Caco-2 (cell line): ENCODE data around the gene BCL2L11. TPM values are rescaled to one million over a fixed set of nuclear protein-coding genes. Genes with fewer than 3 reads are reported as not detected.

Experiments
- BruUV-seq: library from RNA; stranded (reverse); fragments of 400-500 nt; replicated peaks from 2 replicates; lab custom pipeline; 2021; lab: Mats Ljungman, UMichigan
- CTCF ChIA-PET: fragments of 300-600 bp; sonication (Branson Sonifier 250); formaldehyde crosslinking; loops from one replicate; lab custom pipeline; 2022; ENCODE audit warnings: antibody characterized with exemption; lab: Charles Lee
- POLR2A ChIA-PET: fragments of 300-600 bp; sonication (Branson Sonifier 250); formaldehyde crosslinking; loops from one replicate; lab custom pipeline; 2022; ENCODE audit warnings: antibody characterized with exemption; lab: Charles Lee
- DNase-seq, 2 experiments: peaks; one replicate each; pipeline versions ENCODE4 v3.0.0 to v3.0.0-alpha.2; 2020 to 2022
- H3K27me3 ChIP-seq: replicated peaks from 2 replicates; pipeline ENCODE4 v1.6.0; 2011; ENCODE audit warnings: low read length; ENCODE audit not compliant: control insufficient read depth, insufficient read depth
- H3K36me3 ChIP-seq: 2 replicates; pipeline ENCODE4 v1.5.1; 2011; ENCODE audit warnings: low read length; ENCODE audit not compliant: control insufficient read depth, insufficient read depth
- H3K4me1 ChIP-seq: fragments of 250-450 bp; sonication (Bioruptor Pico); 2 replicates; pipeline ENCODE4 v1.5.1; 2020; ENCODE audit warnings: mild to moderate bottlenecking
- H3K4me3 ChIP-seq: 2 replicates; pipeline ENCODE4 v1.5.1; 2011; ENCODE audit warnings: low read depth, mild to moderate bottlenecking, control low read depth, low read length
- H3K9me3 ChIP-seq: fragments of 250-450 bp; sonication (Bioruptor Pico); 2 replicates; pipeline ENCODE4 v1.5.1; 2020; ENCODE audit warnings: mild to moderate bottlenecking, moderate library complexity
- H3K27ac Mint-ChIP-seq: one replicate; pipeline ENCODE4 v1.8.0; 2022; ENCODE audit warnings: mixed read lengths; ENCODE audit not compliant: unreplicated experiment
- H3K27me3 Mint-ChIP-seq: one replicate; pipeline ENCODE4 v1.8.0; 2022; ENCODE audit warnings: mixed read lengths; ENCODE audit not compliant: insufficient read depth, unreplicated experiment
- H3K36me3 Mint-ChIP-seq: one replicate; pipeline ENCODE4 v1.8.0; 2022; ENCODE audit warnings: mild to moderate bottlenecking, mixed read lengths; ENCODE audit not compliant: insufficient read depth, unreplicated experiment
- H3K4me1 Mint-ChIP-seq: one replicate; pipeline ENCODE4 v1.8.0; 2022; ENCODE audit warnings: low read depth, mixed read lengths; ENCODE audit not compliant: unreplicated experiment
- H3K4me3 Mint-ChIP-seq: one replicate; pipeline ENCODE4 v1.8.0; 2022; ENCODE audit warnings: mild to moderate bottlenecking, moderate library complexity, mixed read lengths; ENCODE audit not compliant: unreplicated experiment
- H3K9me3 Mint-ChIP-seq: one replicate; pipeline ENCODE4 v1.8.0; 2022; ENCODE audit warnings: mixed read lengths; ENCODE audit not compliant: unreplicated experiment
- intact Hi-C: fragments of 100-400 bp; cut with micrococcal nuclease; formaldehyde crosslinking; loops from one replicate; pipeline ENCODE4 v1.10.0; 2022; ENCODE audit not compliant: unreplicated experiment
- total RNA-seq: library from RNA; stranded (reverse); gene quantifications from 2 replicates; pipeline ENCODE4 v1.2.3, GENCODE V29; 2022
- TF ChIP-seq, protein P1 (sequence below), 2 experiments: fragments of 200-600 bp in 1 of 2; IDR thresholded peaks; 1 replicate in 1 of 2; 2 replicates in 1 of 2; pipeline versions ENCODE4 v1.5.1 to v1.8.0; 2011 to 2022; ENCODE audit warnings: antibody characterized with exemption in 1 of 2, control low read depth in 1 of 2, inconsistent platforms in 1 of 2, low read depth in 1 of 2, low read length in 1 of 2, mild to moderate bottlenecking in 1 of 2, moderate library complexity in 1 of 2; ENCODE audit not compliant: insufficient read depth in 1 of 2, severe bottlenecking in 1 of 2, unreplicated experiment in 1 of 2

The BCL2L11 gene
- total RNA-seq, 1 experiment from 2014 or later: 28.9 TPM

DNA sequence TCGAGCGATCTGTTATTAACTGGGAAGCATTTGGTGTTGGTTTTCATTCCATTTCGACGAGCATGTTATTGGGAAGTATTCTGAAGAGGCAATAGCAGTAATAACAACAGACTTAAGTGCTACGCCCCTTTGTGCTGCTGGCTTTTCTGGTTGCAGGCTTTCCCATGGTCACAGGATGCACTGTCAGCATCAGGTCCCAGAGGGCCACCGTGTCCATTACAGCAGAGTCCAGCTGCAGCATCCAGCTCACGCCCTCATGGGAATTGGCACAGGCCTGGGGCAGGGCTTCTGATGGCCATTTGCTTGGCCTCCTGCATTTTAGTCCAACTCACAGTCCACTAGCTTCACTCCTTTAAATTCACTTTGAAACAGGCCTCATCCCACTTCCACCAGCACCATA, 44.4 kb downstream of the BCL2L11 start:
- DNase-seq: no peak
- no peaks in the 10 kb centered on the region for H3K27me3 Mint-ChIP-seq
- no peak overlapping the region for H3K4me3 Mint-ChIP-seq
- Histone ChIP-seq H3K9me3 (no peaks in the 10 kb centered on the region; the same call in 1 of the 2 replicates), H3K27me3 (no peaks in the 10 kb centered on the region), H3K4me3 (no peak overlapping the region), H3K4me1 (peaks cover 5% of the 10 kb centered on the region; the same call in 1 of the 2 replicates), H3K36me3 (peaks cover 8% of the 10 kb centered on the region; the same call in 1 of the 2 replicates)
- BruUV-seq: no TSS peak
- intact Hi-C loops: no loop called here
- TF ChIP-seq, protein P1, sequence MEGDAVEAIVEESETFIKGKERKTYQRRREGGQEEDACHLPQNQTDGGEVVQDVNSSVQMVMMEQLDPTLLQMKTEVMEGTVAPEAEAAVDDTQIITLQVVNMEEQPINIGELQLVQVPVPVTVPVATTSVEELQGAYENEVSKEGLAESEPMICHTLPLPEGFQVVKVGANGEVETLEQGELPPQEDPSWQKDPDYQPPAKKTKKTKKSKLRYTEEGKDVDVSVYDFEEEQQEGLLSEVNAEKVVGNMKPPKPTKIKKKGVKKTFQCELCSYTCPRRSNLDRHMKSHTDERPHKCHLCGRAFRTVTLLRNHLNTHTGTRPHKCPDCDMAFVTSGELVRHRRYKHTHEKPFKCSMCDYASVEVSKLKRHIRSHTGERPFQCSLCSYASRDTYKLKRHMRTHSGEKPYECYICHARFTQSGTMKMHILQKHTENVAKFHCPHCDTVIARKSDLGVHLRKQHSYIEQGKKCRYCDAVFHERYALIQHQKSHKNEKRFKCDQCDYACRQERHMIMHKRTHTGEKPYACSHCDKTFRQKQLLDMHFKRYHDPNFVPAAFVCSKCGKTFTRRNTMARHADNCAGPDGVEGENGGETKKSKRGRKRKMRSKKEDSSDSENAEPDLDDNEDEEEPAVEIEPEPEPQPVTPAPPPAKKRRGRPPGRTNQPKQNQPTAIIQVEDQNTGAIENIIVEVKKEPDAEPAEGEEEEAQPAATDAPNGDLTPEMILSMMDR (IDR thresholded peaks at IDR 0.05; ENCODE audit: insufficient read depth in 1 of 2, low read depth in 1 of 2, low read length in 1 of 2, severe bottlenecking in 1 of 2, unreplicated experiment in 1 of 2): no peak
- peaks cover 10% of the 10 kb centered on the region for H3K4me1 Mint-ChIP-seq
- H3K36me3 Mint-ChIP-seq: peaks cover 27% of the 10 kb centered on the region
- ChIA-PET POLR2A (no interaction called here), CTCF (no interaction called here)
- no peak overlapping the region for H3K27ac Mint-ChIP-seq
- H3K9me3 Mint-ChIP-seq: no peaks in the 10 kb centered on the region

DNA sequence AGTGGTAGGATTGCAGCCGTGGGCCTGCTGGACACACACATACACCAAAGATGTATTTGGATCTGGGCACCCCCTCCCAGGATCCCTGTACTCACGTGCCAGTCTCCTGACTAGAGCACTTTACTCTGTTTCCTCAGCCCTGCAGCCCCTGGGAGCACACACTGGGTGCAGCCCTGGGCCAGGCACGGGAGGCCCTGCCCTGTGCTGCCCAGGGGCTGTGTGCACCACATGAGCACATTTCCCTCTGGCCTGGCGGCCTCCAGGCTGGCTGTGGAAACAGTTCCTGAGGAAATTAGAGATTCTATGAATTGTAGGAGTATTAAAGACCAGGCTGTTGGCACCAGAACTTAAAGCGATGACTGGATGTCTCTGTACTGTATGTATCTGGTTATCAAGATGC, 45.4 kb downstream of the BCL2L11 start:
- Histone ChIP-seq H3K27me3 (no peaks in the 10 kb centered on the region), H3K4me3 (no peak overlapping the region), H3K36me3 (peaks cover 6% of the 10 kb centered on the region; the same call in 1 of the 2 replicates), H3K9me3 (no peaks in the 10 kb centered on the region; the same call in 1 of the 2 replicates), H3K4me1 (peaks cover 5% of the 10 kb centered on the region; the same call in 1 of the 2 replicates)
- H3K27ac Mint-ChIP-seq: no peak overlapping the region
- no peaks in the 10 kb centered on the region for H3K27me3 Mint-ChIP-seq
- no peak overlapping the region for H3K4me3 Mint-ChIP-seq
- H3K36me3 Mint-ChIP-seq: peaks cover 23% of the 10 kb centered on the region
- TF ChIP-seq, protein P1 (IDR thresholded peaks at IDR 0.05; ENCODE audit: insufficient read depth in 1 of 2, low read depth in 1 of 2, low read length in 1 of 2, severe bottlenecking in 1 of 2, unreplicated experiment in 1 of 2): no peak
- BruUV-seq: no TSS peak
- intact Hi-C loops: no loop called here
- H3K9me3 Mint-ChIP-seq: no peaks in the 10 kb centered on the region
- ChIA-PET POLR2A (no interaction called here), CTCF (no interaction called here)
- peaks cover 16% of the 10 kb centered on the region for H3K4me1 Mint-ChIP-seq
- no peak for DNase-seq

DNA sequence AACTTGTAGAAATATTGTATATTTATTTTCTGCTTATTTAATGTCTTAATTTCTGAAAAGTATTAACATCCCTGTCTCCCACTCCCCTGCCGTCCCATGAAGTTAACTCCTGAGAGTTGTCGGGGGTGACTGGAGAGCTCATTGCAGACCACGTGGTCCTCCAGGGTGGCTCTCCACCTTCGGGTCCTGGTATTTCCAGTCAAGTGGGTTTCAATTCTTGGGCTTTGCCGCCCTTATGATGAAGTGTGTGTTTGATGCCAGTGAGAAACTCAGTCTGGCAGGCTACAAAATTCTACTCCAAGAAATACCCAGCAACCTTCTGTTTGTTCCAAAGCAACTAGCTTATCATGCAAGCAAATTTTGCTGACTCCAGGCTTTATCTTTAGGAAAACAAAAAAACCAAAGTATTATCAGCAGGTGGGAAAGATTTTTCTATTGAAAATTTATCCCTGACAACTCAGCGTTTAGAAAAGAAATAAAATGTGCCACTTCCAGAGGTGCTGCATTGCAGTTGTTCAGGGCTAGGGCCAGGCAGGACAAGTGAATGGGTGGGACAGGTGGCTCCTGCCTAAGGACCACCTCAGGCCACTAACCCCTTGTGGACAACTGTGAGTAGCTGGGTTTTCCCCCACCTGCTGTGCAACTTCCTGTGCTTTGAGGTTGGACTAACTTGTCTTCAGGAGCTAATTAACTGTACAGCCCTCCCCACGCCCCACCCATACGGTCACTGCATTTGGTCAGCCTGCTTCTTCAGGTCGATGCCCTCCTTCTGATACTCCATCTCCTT, 46.6 kb downstream of the BCL2L11 start:
- no peaks in the 10 kb centered on the region; the same call in 1 of the 2 replicates for H3K9me3 ChIP-seq
- Mint-ChIP-seq H3K9me3 (no peaks in the 10 kb centered on the region), H3K27ac (no peak overlapping the region), H3K27me3 (no peaks in the 10 kb centered on the region), H3K36me3 (peaks cover 17% of the 10 kb centered on the region), H3K4me3 (no peak overlapping the region), H3K4me1 (peaks cover 24% of the 10 kb centered on the region)
- TF ChIP-seq, protein P1 (IDR thresholded peaks at IDR 0.05; ENCODE audit: insufficient read depth in 1 of 2, low read depth in 1 of 2, low read length in 1 of 2, severe bottlenecking in 1 of 2, unreplicated experiment in 1 of 2): no peak
- intact Hi-C loops: no loop called here
- H3K4me1 ChIP-seq: peaks cover 3% of the 10 kb centered on the region; the same call in 1 of the 2 replicates
- H3K4me3 ChIP-seq: no peak overlapping the region
- ChIA-PET CTCF (interaction anchor here (0.6 kb wide), 3 partner anchors 29 to 1718 kb away, joined by 3 read pairs; no protein-coding TSS in a partner anchor), POLR2A (no interaction called here)
- no peak for DNase-seq
- H3K27me3 ChIP-seq: no peaks in the 10 kb centered on the region
- H3K36me3 ChIP-seq: peaks cover 3% of the 10 kb centered on the region; the same call in 1 of the 2 replicates
- no TSS peak for BruUV-seq
